ENCODE results near the gene CNPY2. TPM values are rescaled to one million over a fixed set of nuclear protein-coding genes. Genes with fewer than 3 reads are reported as not detected.
A peak's percentile ranks its signal among the peaks of the same experiment; 100 is the strongest.

The CNPY2 gene
- total and polyA plus RNA-seq, 2 of the 13 experiments (the other 11 are each of a cell fraction or from before 2014, with no cell fraction given) = 285 to 356 TPM

DNA sequence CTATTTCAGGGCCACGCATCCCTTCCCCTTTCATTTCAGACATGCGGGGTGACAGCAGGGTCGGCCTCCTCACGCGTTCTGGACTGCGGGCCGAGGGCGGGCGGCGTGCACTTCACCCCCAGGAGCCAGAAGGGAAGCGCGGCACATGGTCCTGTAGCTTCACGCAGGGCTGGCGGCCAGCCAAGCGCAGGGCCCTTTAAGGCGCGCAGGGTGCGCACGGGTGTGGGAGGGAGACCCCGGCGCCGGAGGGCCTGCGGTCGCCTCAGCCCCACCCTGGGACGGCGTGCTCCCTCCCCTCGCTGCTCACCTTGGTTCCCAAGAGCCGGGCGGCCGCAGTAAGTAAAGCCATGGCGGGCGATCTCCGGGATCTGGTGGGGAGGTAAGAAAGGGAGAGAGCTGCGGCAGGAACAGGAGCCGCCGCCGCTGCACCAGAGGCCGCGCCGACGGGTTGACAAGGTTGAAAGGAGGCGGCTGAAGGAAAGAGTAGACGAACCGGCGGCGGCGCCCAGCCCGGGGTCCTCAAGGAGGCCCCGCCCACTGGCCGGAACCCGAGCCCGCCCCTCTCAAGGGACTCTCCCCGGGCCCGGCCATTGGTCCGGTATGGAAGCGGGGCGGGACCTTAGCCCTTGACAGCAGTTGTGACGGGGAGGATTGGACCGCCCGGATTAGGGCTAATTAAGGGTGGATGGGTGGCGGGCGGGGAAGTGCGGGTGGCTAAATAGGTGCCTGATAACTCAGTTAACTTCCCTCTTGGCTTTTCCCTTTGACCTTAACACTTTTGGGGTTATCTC, 15.7 kb downstream of the CNPY2 start, which contains the start of gene CS (continued):
- TF ChIP-seq HNRNPLL (IDR thresholded peaks at IDR 0.05; ENCODE audit: low read depth, low read length, poor library complexity, severe bottlenecking) (peak; percentile 92), SMC3 (IDR thresholded peaks at IDR 0.05; ENCODE audit: low read length) (no peak), ZFP1 (CRISPR knock-in tag; IDR thresholded peaks at IDR 0.05) (no peak), ZFX (CRISPR knock-in tag; IDR thresholded peaks at IDR 0.05; ENCODE audit: low read depth) (peak; percentile 81), BRD4 (CRISPR knock-in tag; IDR thresholded peaks at IDR 0.05) (no peak), ZNF274 (CRISPR knock-in tag; IDR thresholded peaks at IDR 0.05) (no peak), TOE1 (CRISPR knock-in tag; IDR thresholded peaks at IDR 0.05) (no peak), ZEB1 (IDR thresholded peaks at IDR 0.05; ENCODE audit: insufficient replicate concordance, low read depth) (no peak), ZNF20 (CRISPR knock-in tag; IDR thresholded peaks at IDR 0.05) (no peak), ZNF558 (CRISPR knock-in tag; IDR thresholded peaks at IDR 0.05; ENCODE audit: borderline replicate concordance) (no peak; the same call in 1 of the 2 replicates), IRF2 (CRISPR knock-in tag; IDR thresholded peaks at IDR 0.05) (no peak), ZNF343 (CRISPR knock-in tag; IDR thresholded peaks at IDR 0.05) (0 out of 2 replicates have a peak, but pooled peaks have one; percentile 44), ZSCAN9 (CRISPR knock-in tag; IDR thresholded peaks at IDR 0.05; ENCODE audit: borderline replicate concordance) (no peak; the same call in 1 of the 2 replicates), POLR2A (IDR thresholded peaks at IDR 0.05; ENCODE audit: insufficient read depth in 1 of 2, low read depth in 2 of 2, low read length in 2 of 2) (peak; percentile 54 to 70), TSC22D2 (CRISPR knock-in tag; IDR thresholded peaks at IDR 0.05; ENCODE audit: borderline replicate concordance) (no peak)
- TF ChIP-seq, protein P1, sequence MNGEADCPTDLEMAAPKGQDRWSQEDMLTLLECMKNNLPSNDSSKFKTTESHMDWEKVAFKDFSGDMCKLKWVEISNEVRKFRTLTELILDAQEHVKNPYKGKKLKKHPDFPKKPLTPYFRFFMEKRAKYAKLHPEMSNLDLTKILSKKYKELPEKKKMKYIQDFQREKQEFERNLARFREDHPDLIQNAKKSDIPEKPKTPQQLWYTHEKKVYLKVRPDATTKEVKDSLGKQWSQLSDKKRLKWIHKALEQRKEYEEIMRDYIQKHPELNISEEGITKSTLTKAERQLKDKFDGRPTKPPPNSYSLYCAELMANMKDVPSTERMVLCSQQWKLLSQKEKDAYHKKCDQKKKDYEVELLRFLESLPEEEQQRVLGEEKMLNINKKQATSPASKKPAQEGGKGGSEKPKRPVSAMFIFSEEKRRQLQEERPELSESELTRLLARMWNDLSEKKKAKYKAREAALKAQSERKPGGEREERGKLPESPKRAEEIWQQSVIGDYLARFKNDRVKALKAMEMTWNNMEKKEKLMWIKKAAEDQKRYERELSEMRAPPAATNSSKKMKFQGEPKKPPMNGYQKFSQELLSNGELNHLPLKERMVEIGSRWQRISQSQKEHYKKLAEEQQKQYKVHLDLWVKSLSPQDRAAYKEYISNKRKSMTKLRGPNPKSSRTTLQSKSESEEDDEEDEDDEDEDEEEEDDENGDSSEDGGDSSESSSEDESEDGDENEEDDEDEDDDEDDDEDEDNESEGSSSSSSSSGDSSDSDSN (CRISPR knock-in tag; IDR thresholded peaks at IDR 0.05) = peak; percentile 64
- TF ChIP-seq, protein P2, sequence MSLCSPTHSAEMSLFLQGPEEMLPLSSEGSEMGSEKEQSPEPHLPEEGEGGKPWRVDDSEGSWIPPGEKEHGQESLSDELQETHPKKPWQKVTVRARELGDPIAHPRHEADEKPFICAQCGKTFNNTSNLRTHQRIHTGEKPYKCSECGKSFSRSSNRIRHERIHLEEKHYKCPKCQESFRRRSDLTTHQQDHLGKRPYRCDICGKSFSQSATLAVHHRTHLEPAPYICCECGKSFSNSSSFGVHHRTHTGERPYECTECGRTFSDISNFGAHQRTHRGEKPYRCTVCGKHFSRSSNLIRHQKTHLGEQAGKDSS (CRISPR knock-in tag; IDR thresholded peaks at IDR 0.05; ENCODE audit: borderline replicate concordance, low read depth) = peak; percentile 78
- TF ChIP-seq, protein P3, sequence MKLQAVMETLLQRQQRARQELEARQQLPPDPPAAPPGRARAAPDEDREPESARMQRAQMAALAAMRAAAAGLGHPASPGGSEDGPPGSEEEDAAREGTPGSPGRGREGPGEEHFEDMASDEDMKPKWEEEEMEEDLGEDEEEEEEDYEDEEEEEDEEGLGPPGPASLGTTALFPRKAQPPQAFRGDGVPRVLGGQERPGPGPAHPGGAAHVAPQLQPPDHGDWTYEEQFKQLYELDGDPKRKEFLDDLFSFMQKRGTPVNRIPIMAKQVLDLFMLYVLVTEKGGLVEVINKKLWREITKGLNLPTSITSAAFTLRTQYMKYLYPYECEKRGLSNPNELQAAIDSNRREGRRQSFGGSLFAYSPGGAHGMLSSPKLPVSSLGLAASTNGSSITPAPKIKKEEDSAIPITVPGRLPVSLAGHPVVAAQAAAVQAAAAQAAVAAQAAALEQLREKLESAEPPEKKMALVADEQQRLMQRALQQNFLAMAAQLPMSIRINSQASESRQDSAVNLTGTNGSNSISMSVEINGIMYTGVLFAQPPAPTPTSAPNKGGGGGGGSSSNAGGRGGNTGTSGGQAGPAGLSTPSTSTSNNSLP (IDR thresholded peaks at IDR 0.05; ENCODE audit: low read depth, low read length) = peak; percentile 57; the same call in 1 of the 2 replicates
- TF ChIP-seq, protein P4, sequence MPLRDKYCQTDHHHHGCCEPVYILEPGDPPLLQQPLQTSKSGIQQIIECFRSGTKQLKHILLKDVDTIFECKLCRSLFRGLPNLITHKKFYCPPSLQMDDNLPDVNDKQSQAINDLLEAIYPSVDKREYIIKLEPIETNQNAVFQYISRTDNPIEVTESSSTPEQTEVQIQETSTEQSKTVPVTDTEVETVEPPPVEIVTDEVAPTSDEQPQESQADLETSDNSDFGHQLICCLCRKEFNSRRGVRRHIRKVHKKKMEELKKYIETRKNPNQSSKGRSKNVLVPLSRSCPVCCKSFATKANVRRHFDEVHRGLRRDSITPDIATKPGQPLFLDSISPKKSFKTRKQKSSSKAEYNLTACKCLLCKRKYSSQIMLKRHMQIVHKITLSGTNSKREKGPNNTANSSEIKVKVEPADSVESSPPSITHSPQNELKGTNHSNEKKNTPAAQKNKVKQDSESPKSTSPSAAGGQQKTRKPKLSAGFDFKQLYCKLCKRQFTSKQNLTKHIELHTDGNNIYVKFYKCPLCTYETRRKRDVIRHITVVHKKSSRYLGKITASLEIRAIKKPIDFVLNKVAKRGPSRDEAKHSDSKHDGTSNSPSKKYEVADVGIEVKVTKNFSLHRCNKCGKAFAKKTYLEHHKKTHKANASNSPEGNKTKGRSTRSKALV (CRISPR knock-in tag; IDR thresholded peaks at IDR 0.05) = no peak
- TF ChIP-seq, protein P5, sequence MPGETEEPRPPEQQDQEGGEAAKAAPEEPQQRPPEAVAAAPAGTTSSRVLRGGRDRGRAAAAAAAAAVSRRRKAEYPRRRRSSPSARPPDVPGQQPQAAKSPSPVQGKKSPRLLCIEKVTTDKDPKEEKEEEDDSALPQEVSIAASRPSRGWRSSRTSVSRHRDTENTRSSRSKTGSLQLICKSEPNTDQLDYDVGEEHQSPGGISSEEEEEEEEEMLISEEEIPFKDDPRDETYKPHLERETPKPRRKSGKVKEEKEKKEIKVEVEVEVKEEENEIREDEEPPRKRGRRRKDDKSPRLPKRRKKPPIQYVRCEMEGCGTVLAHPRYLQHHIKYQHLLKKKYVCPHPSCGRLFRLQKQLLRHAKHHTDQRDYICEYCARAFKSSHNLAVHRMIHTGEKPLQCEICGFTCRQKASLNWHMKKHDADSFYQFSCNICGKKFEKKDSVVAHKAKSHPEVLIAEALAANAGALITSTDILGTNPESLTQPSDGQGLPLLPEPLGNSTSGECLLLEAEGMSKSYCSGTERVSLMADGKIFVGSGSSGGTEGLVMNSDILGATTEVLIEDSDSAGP (CRISPR knock-in tag; IDR thresholded peaks at IDR 0.05; ENCODE audit: borderline replicate concordance) = peak; percentile 100

Measured in HepG2 (cell line).